Tibial nerve (tissue), 4 donors: ENCODE measurements around the gene DMAP1.

ENCODE experiments used
- EP300 ChIP-seq, 2 donors: sonication (generic); formaldehyde crosslinking; IDR thresholded peaks; one replicate each; pipeline ENCODE4 v1.6.1; 2017; ENCODE audit warnings: antibody characterized with exemption in 2 of 2, mild to moderate bottlenecking in 1 of 2
- POLR2A ChIP-seq, 2 donors: fragments of 450-650 bp; IDR thresholded peaks; one replicate each; pipeline ENCODE4 v1.6.1; 2017; ENCODE audit warnings: antibody characterized with exemption in 2 of 2, mild to moderate bottlenecking in 2 of 2, moderate library complexity in 2 of 2
- TF ChIP-seq, protein P1 (sequence below), 5 experiments: fragments of 200-600 bp in 3 of 5; fragments of 450-650 bp in 2 of 5; sonication (generic) in 3 of 5; IDR thresholded peaks; one replicate each; pipeline ENCODE4 v1.5.1; 2016 to 2019; ENCODE audit warnings: antibody characterized with exemption in 5 of 5, mild to moderate bottlenecking in 3 of 5, moderate library complexity in 2 of 5

DNA sequence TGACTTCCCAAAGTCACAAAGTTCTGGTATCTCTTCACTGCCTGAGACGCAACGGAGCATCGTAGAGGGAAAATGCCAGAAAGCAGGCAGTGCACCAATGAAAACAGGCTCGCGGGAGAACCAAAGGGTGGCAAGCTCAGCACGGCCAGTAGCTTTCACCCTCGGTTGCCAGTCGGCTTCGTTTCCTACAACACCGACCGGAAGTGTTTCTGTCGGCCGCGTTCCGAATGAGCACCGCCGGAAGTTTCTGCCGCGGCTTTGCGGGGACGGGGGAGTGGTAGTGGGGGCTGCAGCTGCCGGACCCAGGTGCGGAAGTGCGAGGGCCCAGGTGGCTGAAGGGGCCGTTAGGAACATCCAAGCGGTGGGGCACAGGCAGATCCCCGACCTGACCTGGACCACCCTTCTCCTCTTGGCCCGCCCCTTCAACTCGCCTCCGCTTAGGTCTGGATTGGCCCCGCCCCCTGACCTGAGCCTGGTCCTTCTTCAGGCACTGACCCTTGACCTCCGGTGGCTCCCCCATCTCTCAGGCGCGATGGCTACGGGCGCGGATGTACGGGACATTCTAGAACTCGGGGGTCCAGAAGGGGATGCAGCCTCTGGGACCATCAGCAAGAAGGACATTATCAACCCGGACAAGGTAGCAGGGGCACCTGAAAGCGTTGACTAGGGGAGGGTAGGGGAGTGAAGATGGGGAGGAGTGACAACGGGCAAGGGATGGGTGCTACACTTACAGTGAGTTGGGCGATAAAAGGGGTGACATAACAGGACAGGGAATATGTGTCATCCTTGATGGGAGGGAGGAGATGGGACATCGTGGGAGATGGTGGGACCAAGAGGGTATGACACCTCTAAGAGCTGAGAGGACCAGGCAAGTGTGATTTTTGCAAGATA lies at the start of gene DMAP1:
- TF ChIP-seq, protein P1, sequence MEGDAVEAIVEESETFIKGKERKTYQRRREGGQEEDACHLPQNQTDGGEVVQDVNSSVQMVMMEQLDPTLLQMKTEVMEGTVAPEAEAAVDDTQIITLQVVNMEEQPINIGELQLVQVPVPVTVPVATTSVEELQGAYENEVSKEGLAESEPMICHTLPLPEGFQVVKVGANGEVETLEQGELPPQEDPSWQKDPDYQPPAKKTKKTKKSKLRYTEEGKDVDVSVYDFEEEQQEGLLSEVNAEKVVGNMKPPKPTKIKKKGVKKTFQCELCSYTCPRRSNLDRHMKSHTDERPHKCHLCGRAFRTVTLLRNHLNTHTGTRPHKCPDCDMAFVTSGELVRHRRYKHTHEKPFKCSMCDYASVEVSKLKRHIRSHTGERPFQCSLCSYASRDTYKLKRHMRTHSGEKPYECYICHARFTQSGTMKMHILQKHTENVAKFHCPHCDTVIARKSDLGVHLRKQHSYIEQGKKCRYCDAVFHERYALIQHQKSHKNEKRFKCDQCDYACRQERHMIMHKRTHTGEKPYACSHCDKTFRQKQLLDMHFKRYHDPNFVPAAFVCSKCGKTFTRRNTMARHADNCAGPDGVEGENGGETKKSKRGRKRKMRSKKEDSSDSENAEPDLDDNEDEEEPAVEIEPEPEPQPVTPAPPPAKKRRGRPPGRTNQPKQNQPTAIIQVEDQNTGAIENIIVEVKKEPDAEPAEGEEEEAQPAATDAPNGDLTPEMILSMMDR (IDR thresholded peaks at IDR 0.05): peak in 2 of 5 experiments; percentile 46 to 62
- TF ChIP-seq POLR2A (IDR thresholded peaks at IDR 0.05): no peak
- peak; percentile 74 to 78 for TF ChIP-seq EP300 (IDR thresholded peaks at IDR 0.05)
